ENCODE results near the gene ANTKMT. TPM values are rescaled to one million over a fixed set of nuclear protein-coding genes. Genes with fewer than 3 reads are reported as not detected.
A peak's percentile ranks its signal among the peaks of the same experiment; 100 is the strongest.

The ANTKMT gene
- total RNA-seq, 1 donor from 2014 or later: 22.6 TPM

- H3K27ac Mint-ChIP-seq (ENCODE audit: unreplicated experiment): no peak overlapping the region
- no peak for FAIRE-seq
Observed at GRCh38 chr16:716200-716568, 4.8 kb upstream of the ANTKMT start.

GRCh38 chr16:716768-717325, 4.1 kb upstream of the ANTKMT start:
- Histone ChIP-seq H3K4me1 (ENCODE audit: insufficient read depth, low read length) (peaks cover 35% of the 10 kb centered on the region), H3K36me3 (ENCODE audit: insufficient read depth, low read length) (no peaks in the 10 kb centered on the region), H3K27me3 (ENCODE audit: insufficient read depth, low read length) (no peaks in the 10 kb centered on the region), H3K27ac (ENCODE audit: low read depth, low read length) (no peak overlapping the region), H4K20me1 (ENCODE audit: insufficient read depth, low read length) (peaks cover 41% of the 10 kb centered on the region), H2AFZ (ENCODE audit: low read depth, low read length) (no peak overlapping the region), H3K9ac (ENCODE audit: low read length) (no peak overlapping the region), H3K4me3 (ENCODE audit: insufficient read depth, low read depth, low read length) (no peak overlapping the region), H3K4me2 (ENCODE audit: low read length) (peak overlapping the region; percentile 90), H3K79me2 (ENCODE audit: insufficient read depth, low read length) (peaks cover 7% of the 10 kb centered on the region), H3K9me3 (ENCODE audit: insufficient read depth, low read depth, low read length) (no peaks in the 10 kb centered on the region)
- Mint-ChIP-seq H3K9me3 (ENCODE audit: unreplicated experiment) (no peaks in the 10 kb centered on the region), H3K27ac (ENCODE audit: unreplicated experiment) (no peak overlapping the region), H3K4me3 (ENCODE audit: unreplicated experiment) (peak overlapping the region; percentile 80), H3K36me3 (ENCODE audit: low read depth, unreplicated experiment) (no peaks in the 10 kb centered on the region), H3K27me3 (ENCODE audit: low read depth, unreplicated experiment) (no peaks in the 10 kb centered on the region), H3K4me1 (ENCODE audit: low read depth, unreplicated experiment) (peaks cover 5% of the 10 kb centered on the region)
- FAIRE-seq (no peak), DNase-seq (ENCODE audit: low read depth) (no peak)
- TF ChIP-seq EZH2 (IDR thresholded peaks at IDR 0.05; ENCODE audit: insufficient read depth, low read length): no peak
- no peak for TF ChIP-seq CTCF (IDR thresholded peaks at IDR 0.05; ENCODE audit: insufficient read depth, low read depth, low read length)

More at GRCh38 chr16:716200-716568, 4.8 kb upstream of the ANTKMT start:
- DNase-seq (ENCODE audit: low read depth): peak; percentile 29
- H2AFZ ChIP-seq (ENCODE audit: low read depth, low read length): peak overlapping the region; percentile 60
- TF ChIP-seq CTCF (IDR thresholded peaks at IDR 0.05; ENCODE audit: insufficient read depth, low read depth, low read length): no peak
- no peak for TF ChIP-seq EZH2 (IDR thresholded peaks at IDR 0.05; ENCODE audit: insufficient read depth, low read length)
- H3K27me3 ChIP-seq (ENCODE audit: insufficient read depth, low read length): no peaks in the 10 kb centered on the region
- H3K27me3 Mint-ChIP-seq (ENCODE audit: low read depth, unreplicated experiment): no peaks in the 10 kb centered on the region
- H3K79me2 ChIP-seq (ENCODE audit: insufficient read depth, low read length): peaks cover 7% of the 10 kb centered on the region
- peak overlapping the region; percentile 54 for H3K4me3 ChIP-seq (ENCODE audit: insufficient read depth, low read depth, low read length)
- H3K4me2 ChIP-seq (ENCODE audit: low read length): peak overlapping the region; percentile 90
- peak overlapping the region; percentile 52 for H3K9ac ChIP-seq (ENCODE audit: low read length)
- peaks cover 6% of the 10 kb centered on the region for H3K4me1 Mint-ChIP-seq (ENCODE audit: low read depth, unreplicated experiment)
- H3K9me3 Mint-ChIP-seq (ENCODE audit: unreplicated experiment): no peaks in the 10 kb centered on the region
- peaks cover 29% of the 10 kb centered on the region for H3K4me1 ChIP-seq (ENCODE audit: insufficient read depth, low read length)
- H4K20me1 ChIP-seq (ENCODE audit: insufficient read depth, low read length): peaks cover 37% of the 10 kb centered on the region
- no peak overlapping the region for H3K27ac ChIP-seq (ENCODE audit: low read depth, low read length)
- no peaks in the 10 kb centered on the region for H3K36me3 Mint-ChIP-seq (ENCODE audit: low read depth, unreplicated experiment)
- H3K4me3 Mint-ChIP-seq (ENCODE audit: unreplicated experiment): peak overlapping the region; percentile 80
- H3K36me3 ChIP-seq (ENCODE audit: insufficient read depth, low read length): no peaks in the 10 kb centered on the region
- no peaks in the 10 kb centered on the region for H3K9me3 ChIP-seq (ENCODE audit: insufficient read depth, low read depth, low read length)

GRCh38 chr16:717450-718245, 3.3 kb upstream of the ANTKMT start:
- Histone ChIP-seq H2AFZ (ENCODE audit: low read depth, low read length) (no peak overlapping the region), H3K36me3 (ENCODE audit: insufficient read depth, low read length) (no peaks in the 10 kb centered on the region), H3K27ac (ENCODE audit: low read depth, low read length) (no peak overlapping the region), H3K79me2 (ENCODE audit: insufficient read depth, low read length) (peaks cover 7% of the 10 kb centered on the region), H3K9me3 (ENCODE audit: insufficient read depth, low read depth, low read length) (no peaks in the 10 kb centered on the region), H4K20me1 (ENCODE audit: insufficient read depth, low read length) (peaks cover 43% of the 10 kb centered on the region), H3K9ac (ENCODE audit: low read length) (no peak overlapping the region), H3K4me2 (ENCODE audit: low read length) (no peak overlapping the region), H3K27me3 (ENCODE audit: insufficient read depth, low read length) (no peaks in the 10 kb centered on the region), H3K4me1 (ENCODE audit: insufficient read depth, low read length) (peaks cover 38% of the 10 kb centered on the region), H3K4me3 (ENCODE audit: insufficient read depth, low read depth, low read length) (no peak overlapping the region)
- FAIRE-seq (no peak), DNase-seq (ENCODE audit: low read depth) (no peak)
- no peaks in the 10 kb centered on the region for H3K36me3 Mint-ChIP-seq (ENCODE audit: low read depth, unreplicated experiment)
- no peak overlapping the region for H3K27ac Mint-ChIP-seq (ENCODE audit: unreplicated experiment)
- no peaks in the 10 kb centered on the region for H3K27me3 Mint-ChIP-seq (ENCODE audit: low read depth, unreplicated experiment)
- no peak overlapping the region for H3K4me3 Mint-ChIP-seq (ENCODE audit: unreplicated experiment)
- peaks cover 3% of the 10 kb centered on the region for H3K4me1 Mint-ChIP-seq (ENCODE audit: low read depth, unreplicated experiment)
- no peak for TF ChIP-seq CTCF (IDR thresholded peaks at IDR 0.05; ENCODE audit: insufficient read depth, low read depth, low read length)
- no peak for TF ChIP-seq EZH2 (IDR thresholded peaks at IDR 0.05; ENCODE audit: insufficient read depth, low read length)
- no peaks in the 10 kb centered on the region for H3K9me3 Mint-ChIP-seq (ENCODE audit: unreplicated experiment)

All from astrocyte (in vitro differentiated cells and primary cell).